NCI-H748 (cell line): Measurements from ENCODE around the gene MLANA.

ENCODE experiments used
- DNase-seq: peaks from one replicate; lab custom pipeline; 2025; ENCODE audit not compliant: unreplicated experiment; lab: John Stamatoyannopoulos, UW

The MLANA gene

DNA sequence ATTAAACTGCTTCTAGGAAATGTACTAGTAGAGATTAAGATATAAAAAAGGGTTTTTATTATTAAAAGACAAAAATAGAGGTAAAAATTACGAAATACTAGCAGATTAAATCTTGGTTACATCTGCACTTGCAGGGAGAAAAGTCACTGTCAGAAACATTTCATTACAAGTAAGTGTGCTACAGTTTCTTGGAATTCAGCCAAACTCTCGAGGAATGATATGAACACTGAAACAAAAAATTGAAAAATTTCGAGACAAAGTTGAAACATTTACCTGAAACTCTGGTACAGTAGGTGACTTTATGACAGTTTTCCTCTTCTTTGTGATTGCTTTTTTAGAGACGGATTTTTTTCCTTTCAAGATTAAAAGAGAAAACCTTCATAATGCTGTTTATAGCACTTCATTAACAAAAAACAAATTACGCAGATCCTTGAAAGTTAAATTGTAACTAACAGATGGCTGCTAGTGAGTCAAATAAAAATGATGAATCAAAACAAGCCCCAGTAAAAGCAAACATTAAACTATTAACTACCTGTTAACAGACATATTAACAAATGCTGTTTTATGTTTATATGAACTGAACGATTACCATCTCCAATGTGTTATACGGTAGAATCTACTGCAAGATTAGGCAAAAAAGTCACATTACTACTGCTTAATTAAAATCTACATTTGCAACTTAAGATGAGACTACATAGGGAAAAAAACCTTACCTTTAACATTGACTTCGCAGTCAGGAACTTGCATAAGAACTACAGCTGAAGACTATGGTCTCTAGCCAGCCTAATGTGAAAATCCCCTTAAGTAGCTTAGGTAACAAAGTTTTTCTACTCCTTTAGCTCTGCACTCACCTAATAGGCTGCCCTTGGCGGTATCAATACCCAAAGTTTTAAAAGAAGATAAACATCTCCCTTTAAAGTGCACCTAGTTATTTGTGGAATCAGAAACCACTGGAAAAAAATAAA, 63.3 kb downstream of the MLANA start:
- DNase-seq: peak; percentile 4

DNA sequence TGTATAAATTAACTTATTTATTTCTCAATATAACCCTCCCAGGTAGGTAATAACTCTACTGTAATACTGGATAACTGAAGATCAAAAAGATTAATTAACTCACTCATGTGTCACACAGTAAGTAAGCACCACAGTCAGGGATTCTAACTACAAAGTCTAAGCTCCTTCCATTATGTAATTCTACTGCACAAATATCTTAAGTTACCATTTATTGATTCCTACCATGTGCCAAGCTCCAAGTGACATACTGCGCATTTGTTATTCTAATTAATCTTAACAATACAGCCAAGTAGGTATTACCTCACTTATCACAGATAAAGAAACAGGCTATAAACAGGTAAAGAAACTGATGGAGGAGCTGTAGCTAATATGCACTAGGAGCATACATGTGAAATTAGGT, 66.5 kb downstream of the MLANA start:
- DNase-seq: no peak

DNA sequence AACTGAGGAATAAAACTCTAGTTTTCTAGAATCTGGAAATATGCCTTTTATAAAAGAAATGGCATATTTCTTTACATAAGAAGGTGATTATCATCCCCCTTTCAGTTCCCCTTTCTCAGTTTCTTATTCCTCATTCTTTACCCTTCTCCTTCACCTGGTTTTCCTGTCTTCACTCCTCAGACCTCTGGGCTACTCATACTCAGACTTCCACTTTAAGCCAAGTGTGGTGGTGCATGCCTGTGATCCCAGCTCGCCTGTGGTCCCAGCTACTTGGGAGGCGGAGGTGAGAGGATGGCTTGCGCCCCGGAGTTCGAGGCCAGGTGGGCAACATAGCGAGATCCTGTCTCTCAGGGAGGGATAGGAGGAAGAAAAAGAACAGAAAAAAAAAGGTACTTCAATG, 67.6 kb downstream of the MLANA start:
- DNase-seq: no peak
